Measurements from ENCODE around the gene TULP3.

TULP3 gene

GRCh38 chr12:2955888-2956287 is 65.2 kb downstream of the TULP3 start:
- no peaks in the 10 kb centered on the region for H3K9me3 ChIP-seq (ENCODE audit: low read length)
- no peaks in the 10 kb centered on the region for H3K36me3 ChIP-seq (ENCODE audit: insufficient read depth, low read length)
- peaks cover 19% of the 10 kb centered on the region for H3K4me1 ChIP-seq (ENCODE audit: insufficient read depth, low read length)
- no peak overlapping the region for H3K4me3 ChIP-seq (ENCODE audit: low read length)
- H3K27me3 ChIP-seq (ENCODE audit: insufficient read depth, low read length): no peaks in the 10 kb centered on the region
- H2AFZ ChIP-seq (ENCODE audit: low read depth, low read length): no peak overlapping the region

DNA sequence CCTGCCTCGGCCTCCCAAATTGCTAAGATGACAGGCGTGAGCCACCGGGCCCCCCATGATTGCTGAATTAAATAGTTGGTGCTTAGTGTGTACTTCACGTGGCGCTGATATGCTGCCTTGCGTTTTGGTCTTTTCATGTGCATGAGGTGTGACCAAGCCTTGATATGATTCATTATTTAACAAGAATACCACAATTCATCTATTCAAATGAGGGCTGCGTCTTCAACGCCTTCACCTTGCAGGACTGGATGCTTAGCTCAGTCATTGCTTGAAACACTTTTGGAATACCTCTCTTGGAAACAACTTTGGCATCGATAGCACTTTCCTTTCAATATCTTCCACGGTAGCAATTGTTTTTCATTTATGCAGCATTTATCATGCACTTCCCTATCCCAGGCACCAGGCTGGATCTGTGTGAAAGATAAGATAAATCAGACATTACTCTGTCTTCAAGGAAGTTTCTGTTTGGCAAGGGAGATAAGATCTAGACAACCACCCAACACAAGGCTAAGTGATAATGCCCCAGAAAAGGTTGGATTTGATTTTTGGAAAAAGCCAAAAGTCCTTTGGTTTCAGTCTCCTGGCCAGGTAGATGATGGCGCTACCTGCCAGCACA is 67.2 kb downstream of the TULP3 start:
- H3K27me3 ChIP-seq (ENCODE audit: insufficient read depth, low read length): no peaks in the 10 kb centered on the region
- H2AFZ ChIP-seq (ENCODE audit: low read depth, low read length): no peak overlapping the region
- H3K36me3 ChIP-seq (ENCODE audit: insufficient read depth, low read length): no peaks in the 10 kb centered on the region
- H3K9me3 ChIP-seq (ENCODE audit: low read length): no peaks in the 10 kb centered on the region
- H3K4me1 ChIP-seq (ENCODE audit: insufficient read depth, low read length): peaks cover 29% of the 10 kb centered on the region
- H3K4me3 ChIP-seq (ENCODE audit: low read length): peak overlapping the region; percentile 91

DNA sequence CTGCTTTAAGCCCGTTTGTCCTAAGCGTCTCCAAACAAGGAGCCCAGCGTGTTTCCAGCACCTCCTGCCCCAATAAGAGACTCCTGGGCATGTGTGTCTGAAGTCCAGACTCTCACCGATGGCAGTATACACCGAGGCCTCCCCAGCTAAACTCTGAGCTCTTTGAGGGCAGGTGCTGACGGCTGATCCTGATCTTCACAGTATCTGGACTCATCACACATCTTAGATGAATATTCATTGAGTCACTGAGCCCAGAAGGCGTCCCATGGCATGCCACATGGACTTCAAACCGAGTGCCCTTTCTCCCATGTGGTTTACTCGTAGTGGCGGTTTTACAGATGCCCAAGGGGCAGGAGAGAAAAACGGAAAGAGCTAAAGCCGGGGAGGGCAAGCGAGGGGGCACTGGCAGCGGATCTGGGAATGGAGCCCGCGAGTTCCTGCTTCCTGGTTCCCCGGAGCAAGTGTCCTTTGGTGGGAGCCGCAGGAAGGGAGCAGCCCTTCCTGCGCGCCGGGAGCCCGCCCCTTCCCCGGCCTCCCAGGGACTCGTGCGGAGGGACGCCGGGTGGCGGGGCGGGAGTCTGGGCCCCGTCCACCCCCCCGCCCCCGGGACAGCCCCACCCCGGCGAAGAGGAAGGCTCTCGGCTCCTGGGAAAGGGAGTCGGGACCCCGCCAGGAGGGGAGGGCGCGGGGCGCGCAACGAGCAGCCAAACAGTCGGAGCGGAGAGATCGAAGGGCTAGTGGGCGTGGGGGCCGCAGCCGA is 67.9 kb downstream of the TULP3 start:
- Histone ChIP-seq H3K9me3 (ENCODE audit: low read length) (no peaks in the 10 kb centered on the region), H2AFZ (ENCODE audit: low read depth, low read length) (peak overlapping the region; percentile 50)

DNA sequence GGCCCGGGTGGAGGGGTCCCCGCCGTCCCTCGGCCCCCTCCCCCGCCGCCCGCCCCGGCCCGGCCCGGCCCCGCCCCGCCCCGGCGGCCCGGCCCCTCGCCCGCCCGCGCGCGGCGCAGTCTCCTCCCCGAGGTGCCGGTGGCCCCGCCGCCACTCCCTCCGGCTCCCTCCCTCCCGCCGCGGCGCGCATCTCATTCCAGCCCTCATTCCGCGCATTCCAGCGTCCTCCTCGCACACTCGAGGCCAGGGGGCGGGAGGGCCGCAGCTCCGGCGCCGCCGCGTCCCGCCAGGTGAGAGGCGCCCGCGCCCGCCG is 68.5 kb downstream of the TULP3 start, which contains the start of gene TEAD4:
Gene TEAD4 (plus strand): TSS at position 206 of the 313 bp plus-strand sequence.
- Histone ChIP-seq H2AFZ (ENCODE audit: low read depth, low read length) (peak within 1 kb of the TSS; percentile 96), H3K9me3 (ENCODE audit: low read length) (no peaks in the 10 kb centered on the region), H3K4me1 (ENCODE audit: insufficient read depth, low read length) (peaks cover 35% of the 10 kb centered on the region), H3K27me3 (ENCODE audit: insufficient read depth, low read length) (no peaks in the 10 kb centered on the region), H3K4me3 (ENCODE audit: low read length) (peak within 1 kb of the TSS; percentile 91), H3K36me3 (ENCODE audit: insufficient read depth, low read length) (no peaks in the 10 kb centered on the region)

More for the DNA sequence above, 67.9 kb downstream of the TULP3 start:
- Histone ChIP-seq H3K4me1 (ENCODE audit: insufficient read depth, low read length) (peaks cover 35% of the 10 kb centered on the region), H3K36me3 (ENCODE audit: insufficient read depth, low read length) (no peaks in the 10 kb centered on the region), H3K4me3 (ENCODE audit: low read length) (peak overlapping the region; percentile 91), H3K27me3 (ENCODE audit: insufficient read depth, low read length) (no peaks in the 10 kb centered on the region)

DNA sequence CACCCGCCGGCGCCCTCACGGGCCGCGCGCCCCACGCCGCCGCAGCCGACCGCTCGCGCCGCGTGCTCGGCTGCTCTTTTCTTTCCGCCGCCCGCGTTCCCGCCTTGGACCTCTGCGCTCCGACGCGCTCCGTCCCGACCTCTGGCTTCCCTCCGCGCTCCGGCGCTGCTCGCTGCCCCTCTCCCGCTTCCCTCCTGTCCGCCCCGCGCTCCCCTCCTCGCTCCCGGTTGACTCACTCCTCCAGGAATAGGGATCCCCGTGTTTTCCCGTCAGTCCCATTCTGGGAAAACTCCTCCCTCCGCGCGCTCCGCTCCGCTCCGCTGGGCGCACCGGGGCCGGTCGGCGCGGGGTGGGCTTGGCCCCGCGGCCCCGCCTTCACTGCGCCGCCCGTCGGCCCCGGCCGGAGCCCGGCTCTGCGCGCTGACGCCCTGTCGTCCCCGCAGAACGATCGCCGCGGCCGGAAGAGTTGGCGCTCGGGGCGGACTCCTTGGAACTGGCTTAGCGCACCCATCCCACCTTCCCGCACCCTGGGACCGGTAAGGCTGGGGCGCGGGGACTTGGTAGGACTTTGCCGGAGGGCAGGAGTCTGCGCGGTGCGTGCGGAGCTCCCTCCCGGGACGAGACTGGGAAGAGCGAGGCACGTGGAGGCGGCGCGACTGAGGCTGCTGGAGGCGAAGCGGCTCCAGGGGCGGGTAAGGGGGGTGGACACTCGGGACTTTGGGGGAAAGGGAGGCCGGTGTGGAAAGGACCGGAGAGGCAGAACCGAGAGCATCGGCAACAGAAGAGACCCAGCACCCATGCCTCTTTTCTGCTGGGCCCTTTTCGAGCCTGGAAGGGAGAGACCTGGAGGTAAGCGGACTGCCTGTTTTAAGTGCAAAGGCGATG is 69.1 kb downstream of the TULP3 start:
- Histone ChIP-seq H2AFZ (ENCODE audit: low read depth, low read length) (peak overlapping the region; percentile 96), H3K4me1 (ENCODE audit: insufficient read depth, low read length) (peaks cover 35% of the 10 kb centered on the region), H3K27me3 (ENCODE audit: insufficient read depth, low read length) (no peaks in the 10 kb centered on the region), H3K4me3 (ENCODE audit: low read length) (peak overlapping the region; percentile 91), H3K36me3 (ENCODE audit: insufficient read depth, low read length) (no peaks in the 10 kb centered on the region), H3K9me3 (ENCODE audit: low read length) (no peaks in the 10 kb centered on the region)

- no peaks in the 10 kb centered on the region for H3K27me3 ChIP-seq (ENCODE audit: insufficient read depth, low read length)
- H3K4me3 ChIP-seq (ENCODE audit: low read length): peak overlapping the region; percentile 91
- peaks cover 35% of the 10 kb centered on the region for H3K4me1 ChIP-seq (ENCODE audit: insufficient read depth, low read length)
- peak overlapping the region; percentile 96 for H2AFZ ChIP-seq (ENCODE audit: low read depth, low read length)
- H3K36me3 ChIP-seq (ENCODE audit: insufficient read depth, low read length): no peaks in the 10 kb centered on the region
- H3K9me3 ChIP-seq (ENCODE audit: low read length): no peaks in the 10 kb centered on the region
Observed at GRCh38 chr12:2960390-2960956, 69.8 kb downstream of the TULP3 start.

DNA sequence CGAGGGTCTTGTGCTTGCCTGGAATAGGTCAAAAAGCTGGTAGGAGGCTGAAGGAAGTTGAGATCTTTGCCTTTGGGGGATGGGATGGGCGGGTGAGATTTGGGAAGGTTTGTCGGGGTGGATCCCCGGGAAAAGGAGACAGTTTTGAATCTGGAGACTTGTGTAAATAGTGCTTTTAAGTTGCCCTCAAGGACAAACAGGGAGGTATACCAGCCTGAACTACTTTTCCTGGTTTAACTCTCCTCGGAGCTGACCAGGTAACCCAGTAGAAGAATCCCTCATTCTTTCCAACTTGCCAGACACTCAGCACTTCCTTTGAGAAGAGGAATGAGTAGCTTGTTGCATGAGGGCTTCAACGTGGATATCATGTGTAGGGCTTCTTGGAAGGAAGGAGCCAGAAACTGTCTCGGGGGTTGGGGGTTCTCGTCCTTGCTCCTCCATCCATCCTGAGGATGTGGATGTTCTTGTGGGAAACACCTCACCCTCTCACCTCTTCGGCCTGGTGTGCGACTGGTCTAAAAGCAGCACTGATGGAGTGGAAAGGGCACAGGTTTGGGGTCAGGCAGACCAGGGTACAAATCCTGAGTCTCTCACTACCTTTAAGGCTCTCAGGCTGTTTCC is 70.4 kb downstream of the TULP3 start:
- Histone ChIP-seq H3K4me1 (ENCODE audit: insufficient read depth, low read length) (peaks cover 35% of the 10 kb centered on the region), H3K4me3 (ENCODE audit: low read length) (peak overlapping the region; percentile 91), H3K27me3 (ENCODE audit: insufficient read depth, low read length) (no peaks in the 10 kb centered on the region), H3K36me3 (ENCODE audit: insufficient read depth, low read length) (no peaks in the 10 kb centered on the region), H3K9me3 (ENCODE audit: low read length) (no peaks in the 10 kb centered on the region), H2AFZ (ENCODE audit: low read depth, low read length) (no peak overlapping the region)

GRCh38 chr12:2961705-2962104 is 71.0 kb downstream of the TULP3 start:
- Histone ChIP-seq H3K4me3 (ENCODE audit: low read length) (no peak overlapping the region), H2AFZ (ENCODE audit: low read depth, low read length) (no peak overlapping the region), H3K4me1 (ENCODE audit: insufficient read depth, low read length) (peaks cover 35% of the 10 kb centered on the region), H3K9me3 (ENCODE audit: low read length) (no peaks in the 10 kb centered on the region), H3K36me3 (ENCODE audit: insufficient read depth, low read length) (no peaks in the 10 kb centered on the region), H3K27me3 (ENCODE audit: insufficient read depth, low read length) (no peaks in the 10 kb centered on the region)

GRCh38 chr12:2963154-2963759 is 72.6 kb downstream of the TULP3 start:
- no peaks in the 10 kb centered on the region for H3K9me3 ChIP-seq (ENCODE audit: low read length)
- peaks cover 30% of the 10 kb centered on the region for H3K4me1 ChIP-seq (ENCODE audit: insufficient read depth, low read length)
- H3K4me3 ChIP-seq (ENCODE audit: low read length): no peak overlapping the region
- no peaks in the 10 kb centered on the region for H3K27me3 ChIP-seq (ENCODE audit: insufficient read depth, low read length)
- H3K36me3 ChIP-seq (ENCODE audit: insufficient read depth, low read length): peaks cover 3% of the 10 kb centered on the region
- no peak overlapping the region for H2AFZ ChIP-seq (ENCODE audit: low read depth, low read length)

DNA sequence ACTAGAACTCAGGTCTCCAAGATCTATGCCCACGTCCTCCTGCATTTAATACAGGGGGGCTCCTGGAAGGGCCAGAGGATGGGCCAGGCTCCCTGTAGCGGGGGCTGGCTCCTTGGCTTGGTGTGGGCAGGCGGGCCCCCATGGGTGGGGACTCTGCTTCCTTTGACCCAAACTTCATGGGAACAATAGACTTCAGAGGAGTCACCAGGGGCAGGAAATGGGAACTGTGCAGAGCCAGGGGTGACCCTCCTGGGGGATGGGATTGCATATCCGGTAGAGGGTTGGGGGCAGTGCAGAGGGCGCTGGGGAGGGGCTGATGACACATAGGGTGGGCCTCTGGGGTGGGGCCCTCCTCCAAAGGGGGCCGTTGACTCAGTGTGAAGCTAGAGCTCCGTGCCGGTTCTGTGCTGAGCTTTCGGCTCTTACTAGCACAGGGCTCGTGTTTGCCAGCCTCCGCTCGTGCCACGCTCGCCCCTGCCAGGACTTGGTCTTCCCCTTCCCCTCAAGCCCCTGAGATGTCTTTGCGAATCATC is 73.1 kb downstream of the TULP3 start:
- H3K9me3 ChIP-seq (ENCODE audit: low read length): no peaks in the 10 kb centered on the region
- peaks cover 27% of the 10 kb centered on the region for H3K4me1 ChIP-seq (ENCODE audit: insufficient read depth, low read length)
- peaks cover 3% of the 10 kb centered on the region for H3K36me3 ChIP-seq (ENCODE audit: insufficient read depth, low read length)
- no peak overlapping the region for H2AFZ ChIP-seq (ENCODE audit: low read depth, low read length)
- no peaks in the 10 kb centered on the region for H3K27me3 ChIP-seq (ENCODE audit: insufficient read depth, low read length)
- H3K4me3 ChIP-seq (ENCODE audit: low read length): no peak overlapping the region

DNA sequence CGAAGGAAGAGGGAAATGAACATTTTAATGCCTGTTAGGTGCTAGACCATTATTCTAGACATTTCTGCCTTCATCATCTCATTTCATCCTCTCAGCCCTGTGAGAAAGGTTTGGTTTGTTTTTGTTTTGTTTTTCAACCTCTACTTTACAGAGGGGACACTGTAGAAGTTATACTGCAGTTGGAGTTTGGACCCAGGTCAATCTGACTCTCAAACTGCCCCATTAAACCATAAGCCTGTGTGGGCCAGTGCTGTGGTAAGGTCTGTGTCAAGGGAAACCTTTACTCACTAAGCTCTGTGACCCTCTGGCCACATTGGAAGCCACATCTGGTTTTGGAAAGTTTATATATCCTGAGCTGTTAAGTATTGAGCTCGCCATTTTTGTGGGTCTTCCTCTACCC is 77.0 kb downstream of the TULP3 start:
- H3K36me3 ChIP-seq (ENCODE audit: insufficient read depth, low read length): peaks cover 11% of the 10 kb centered on the region
- no peak overlapping the region for H2AFZ ChIP-seq (ENCODE audit: low read depth, low read length)
- H3K4me3 ChIP-seq (ENCODE audit: low read length): no peak overlapping the region
- H3K9me3 ChIP-seq (ENCODE audit: low read length): no peaks in the 10 kb centered on the region
- H3K27me3 ChIP-seq (ENCODE audit: insufficient read depth, low read length): no peaks in the 10 kb centered on the region
- H3K4me1 ChIP-seq (ENCODE audit: insufficient read depth, low read length): peaks cover 5% of the 10 kb centered on the region

DNA sequence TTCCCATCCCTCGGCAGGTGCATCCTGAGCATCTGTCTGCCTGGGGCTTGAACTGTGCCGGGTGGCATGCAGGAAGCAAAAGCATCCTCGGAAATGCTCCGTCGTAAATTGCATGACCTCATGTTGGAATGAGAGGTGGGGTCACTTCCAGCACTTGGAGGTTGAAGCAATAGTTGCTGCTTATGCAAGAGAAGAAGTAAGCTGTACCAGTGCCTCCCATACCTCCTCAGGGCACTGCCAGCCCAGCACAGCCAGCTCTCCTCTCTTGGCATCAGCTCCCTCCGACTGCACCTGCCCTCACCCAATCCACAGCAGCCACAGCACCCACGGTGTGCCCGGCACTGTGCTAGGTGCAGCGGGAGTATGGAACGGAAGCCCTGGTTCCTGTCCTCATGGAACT is 80.1 kb downstream of the TULP3 start:
- peaks cover 11% of the 10 kb centered on the region for H3K36me3 ChIP-seq (ENCODE audit: insufficient read depth, low read length)
- H3K4me1 ChIP-seq (ENCODE audit: insufficient read depth, low read length): no peaks in the 10 kb centered on the region
- H2AFZ ChIP-seq (ENCODE audit: low read depth, low read length): no peak overlapping the region
- H3K27me3 ChIP-seq (ENCODE audit: insufficient read depth, low read length): no peaks in the 10 kb centered on the region
- no peak overlapping the region for H3K4me3 ChIP-seq (ENCODE audit: low read length)
- H3K9me3 ChIP-seq (ENCODE audit: low read length): no peaks in the 10 kb centered on the region

Data from neuron (in vitro differentiated cells).